Measurements from ENCODE around the gene DPP10.

DPP10 gene

DNA sequence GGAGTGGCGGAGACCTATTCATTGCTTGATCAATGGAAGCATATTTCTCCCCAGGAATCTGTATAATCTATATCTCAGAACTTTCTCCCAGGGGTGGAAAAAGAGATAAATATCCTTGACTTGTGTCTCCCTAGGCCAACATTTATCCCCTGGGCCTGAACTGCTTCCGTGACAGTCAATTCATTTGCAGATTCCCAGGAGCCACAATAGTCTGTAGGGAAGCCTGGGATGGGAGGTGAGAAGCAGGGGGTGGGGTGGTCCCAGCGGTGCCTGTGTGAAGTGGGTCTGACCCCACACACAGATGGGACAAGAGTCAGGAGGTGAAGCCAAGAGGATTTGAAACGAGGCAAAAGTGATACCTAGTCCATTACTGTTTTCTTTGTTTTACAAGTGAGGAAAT lies 166.8 kb downstream of the DPP10 start:
- H3K27ac ChIP-seq (ENCODE audit: low read length), result no peak overlapping the region
- no peaks in the 10 kb centered on the region for H3K36me3 ChIP-seq (ENCODE audit: insufficient read depth, low read length)
- H3K27me3 ChIP-seq (ENCODE audit: insufficient read depth, low read length, poor library complexity), result no peaks in the 10 kb centered on the region
- no peak overlapping the region for H3K9ac ChIP-seq (ENCODE audit: low read depth, low read length)
- DNase-seq (no peak), ATAC-seq (ENCODE audit: insufficient read depth, low read depth) (no peak)
- H3K4me1 ChIP-seq (ENCODE audit: insufficient read depth, low read length), result no peaks in the 10 kb centered on the region
- H4K20me1 ChIP-seq (ENCODE audit: insufficient read depth, low read length), result no peaks in the 10 kb centered on the region
- no peak overlapping the region for H2AFZ ChIP-seq (ENCODE audit: low read depth, low read length)
- H3K9me3 ChIP-seq (ENCODE audit: insufficient read depth, low read length, severe bottlenecking), result no peaks in the 10 kb centered on the region
- no peak overlapping the region for H3K4me2 ChIP-seq (ENCODE audit: insufficient read depth, low read length)
- no peak overlapping the region for H3K4me3 ChIP-seq (ENCODE audit: low read depth in 1 of 2, low read length in 2 of 2)
- no peaks in the 10 kb centered on the region for H3K79me2 ChIP-seq (ENCODE audit: insufficient read depth, low read length)
- TF ChIP-seq, protein P1, sequence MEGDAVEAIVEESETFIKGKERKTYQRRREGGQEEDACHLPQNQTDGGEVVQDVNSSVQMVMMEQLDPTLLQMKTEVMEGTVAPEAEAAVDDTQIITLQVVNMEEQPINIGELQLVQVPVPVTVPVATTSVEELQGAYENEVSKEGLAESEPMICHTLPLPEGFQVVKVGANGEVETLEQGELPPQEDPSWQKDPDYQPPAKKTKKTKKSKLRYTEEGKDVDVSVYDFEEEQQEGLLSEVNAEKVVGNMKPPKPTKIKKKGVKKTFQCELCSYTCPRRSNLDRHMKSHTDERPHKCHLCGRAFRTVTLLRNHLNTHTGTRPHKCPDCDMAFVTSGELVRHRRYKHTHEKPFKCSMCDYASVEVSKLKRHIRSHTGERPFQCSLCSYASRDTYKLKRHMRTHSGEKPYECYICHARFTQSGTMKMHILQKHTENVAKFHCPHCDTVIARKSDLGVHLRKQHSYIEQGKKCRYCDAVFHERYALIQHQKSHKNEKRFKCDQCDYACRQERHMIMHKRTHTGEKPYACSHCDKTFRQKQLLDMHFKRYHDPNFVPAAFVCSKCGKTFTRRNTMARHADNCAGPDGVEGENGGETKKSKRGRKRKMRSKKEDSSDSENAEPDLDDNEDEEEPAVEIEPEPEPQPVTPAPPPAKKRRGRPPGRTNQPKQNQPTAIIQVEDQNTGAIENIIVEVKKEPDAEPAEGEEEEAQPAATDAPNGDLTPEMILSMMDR (IDR thresholded peaks at IDR 0.05; ENCODE audit: borderline replicate concordance, extremely low read depth, low read length, poor library complexity, severe bottlenecking), result no peak
- no peak for TF ChIP-seq EZH2 (IDR thresholded peaks at IDR 0.05; ENCODE audit: borderline replicate concordance, low read depth, low read length, severe bottlenecking)

DNA sequence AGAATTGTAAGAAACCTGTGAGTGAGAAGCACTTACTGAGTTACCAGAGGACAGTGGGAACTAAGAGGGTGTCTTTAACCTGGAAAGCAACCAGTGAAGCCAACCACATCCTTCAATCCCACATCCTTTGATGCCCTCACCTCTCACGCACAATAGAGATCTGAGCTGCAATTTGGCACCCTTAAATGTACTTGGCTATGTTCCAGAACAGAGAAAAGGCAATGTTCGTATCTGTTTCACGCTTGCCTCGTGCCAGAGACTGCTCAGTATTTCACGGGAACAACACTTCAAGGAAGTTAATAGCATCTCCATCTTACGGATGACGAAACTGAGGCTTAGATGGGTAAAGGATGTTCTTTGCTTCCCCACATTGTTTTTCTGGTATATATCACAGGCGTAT lies 167.4 kb downstream of the DPP10 start:
- Histone ChIP-seq H3K9me3 (ENCODE audit: insufficient read depth, low read length, severe bottlenecking) (no peaks in the 10 kb centered on the region), H3K27me3 (ENCODE audit: insufficient read depth, low read length, poor library complexity) (no peaks in the 10 kb centered on the region), H3K4me3 (ENCODE audit: low read depth in 1 of 2, low read length in 2 of 2) (no peak overlapping the region), H3K4me1 (ENCODE audit: insufficient read depth, low read length) (no peaks in the 10 kb centered on the region), H3K79me2 (ENCODE audit: insufficient read depth, low read length) (no peaks in the 10 kb centered on the region), H3K36me3 (ENCODE audit: insufficient read depth, low read length) (no peaks in the 10 kb centered on the region), H3K4me2 (ENCODE audit: insufficient read depth, low read length) (no peak overlapping the region), H2AFZ (ENCODE audit: low read depth, low read length) (no peak overlapping the region), H3K9ac (ENCODE audit: low read depth, low read length) (no peak overlapping the region), H4K20me1 (ENCODE audit: insufficient read depth, low read length) (no peaks in the 10 kb centered on the region), H3K27ac (ENCODE audit: low read length) (no peak overlapping the region)
- ATAC-seq (ENCODE audit: insufficient read depth, low read depth) (no peak), DNase-seq (no peak)
- TF ChIP-seq, protein P1 (IDR thresholded peaks at IDR 0.05; ENCODE audit: borderline replicate concordance, extremely low read depth, low read length, poor library complexity, severe bottlenecking), result no peak
- TF ChIP-seq EZH2 (IDR thresholded peaks at IDR 0.05; ENCODE audit: borderline replicate concordance, low read depth, low read length, severe bottlenecking), result no peak

DNA sequence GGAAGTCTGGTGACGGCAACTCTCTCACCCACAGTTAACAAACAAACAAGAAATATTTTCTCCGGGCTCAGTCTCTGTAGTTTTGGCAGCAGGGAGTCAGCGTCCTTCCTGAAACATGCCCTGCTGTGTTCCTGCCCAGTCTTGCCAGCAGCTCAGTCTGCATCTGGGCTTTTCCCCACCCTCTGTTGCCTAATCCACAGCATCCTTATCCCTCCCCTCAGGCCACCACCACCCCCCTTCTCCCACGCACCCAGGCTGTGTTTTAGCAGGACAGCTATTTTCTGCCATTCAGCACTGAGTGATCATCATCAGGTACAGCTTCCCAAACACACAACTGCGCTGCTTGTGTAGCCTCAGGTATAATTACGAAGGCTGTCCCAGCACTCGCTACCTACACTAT lies 168.2 kb downstream of the DPP10 start:
- Histone ChIP-seq H3K9me3 (ENCODE audit: insufficient read depth, low read length, severe bottlenecking) (no peaks in the 10 kb centered on the region), H4K20me1 (ENCODE audit: insufficient read depth, low read length) (no peaks in the 10 kb centered on the region), H3K4me2 (ENCODE audit: insufficient read depth, low read length) (no peak overlapping the region), H3K4me3 (ENCODE audit: low read depth in 1 of 2, low read length in 2 of 2) (no peak overlapping the region), H3K4me1 (ENCODE audit: insufficient read depth, low read length) (no peaks in the 10 kb centered on the region), H3K27ac (ENCODE audit: low read length) (no peak overlapping the region), H3K36me3 (ENCODE audit: insufficient read depth, low read length) (no peaks in the 10 kb centered on the region), H3K9ac (ENCODE audit: low read depth, low read length) (no peak overlapping the region), H3K79me2 (ENCODE audit: insufficient read depth, low read length) (no peaks in the 10 kb centered on the region), H2AFZ (ENCODE audit: low read depth, low read length) (no peak overlapping the region), H3K27me3 (ENCODE audit: insufficient read depth, low read length, poor library complexity) (no peaks in the 10 kb centered on the region)
- no peak for TF ChIP-seq EZH2 (IDR thresholded peaks at IDR 0.05; ENCODE audit: borderline replicate concordance, low read depth, low read length, severe bottlenecking)
- DNase-seq, result no peak
- no peak for ATAC-seq (ENCODE audit: insufficient read depth, low read depth)

DNA sequence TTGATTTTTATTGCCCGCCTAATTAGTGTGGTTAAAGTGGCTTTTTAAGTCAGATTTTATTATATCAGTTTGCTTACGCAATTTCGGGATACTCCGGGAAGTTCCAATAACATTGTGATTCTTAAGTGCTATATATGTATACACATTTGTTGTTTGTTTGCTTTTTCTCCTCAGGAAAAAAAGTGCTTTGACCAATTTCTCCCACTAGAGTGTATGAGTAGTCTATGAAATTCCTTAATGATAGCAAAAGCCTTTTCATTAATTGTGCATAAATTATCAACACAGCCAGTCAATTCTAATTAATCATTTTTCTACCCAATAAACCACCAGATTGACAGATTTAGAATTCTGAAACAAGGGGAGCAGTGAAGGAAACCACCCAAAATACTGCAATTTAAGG lies 172.2 kb downstream of the DPP10 start:
- Histone ChIP-seq H3K79me2 (ENCODE audit: insufficient read depth, low read length) (no peaks in the 10 kb centered on the region), H3K9ac (ENCODE audit: low read depth, low read length) (no peak overlapping the region), H3K4me2 (ENCODE audit: insufficient read depth, low read length) (no peak overlapping the region), H3K27ac (ENCODE audit: low read length) (no peak overlapping the region), H3K27me3 (ENCODE audit: insufficient read depth, low read length, poor library complexity) (no peaks in the 10 kb centered on the region), H4K20me1 (ENCODE audit: insufficient read depth, low read length) (no peaks in the 10 kb centered on the region), H3K36me3 (ENCODE audit: insufficient read depth, low read length) (no peaks in the 10 kb centered on the region), H3K9me3 (ENCODE audit: insufficient read depth, low read length, severe bottlenecking) (no peaks in the 10 kb centered on the region), H2AFZ (ENCODE audit: low read depth, low read length) (no peak overlapping the region), H3K4me1 (ENCODE audit: insufficient read depth, low read length) (no peaks in the 10 kb centered on the region), H3K4me3 (ENCODE audit: low read depth in 1 of 2, low read length in 2 of 2) (no peak overlapping the region)
- ATAC-seq (ENCODE audit: insufficient read depth, low read depth), result no peak
- no peak for DNase-seq
- TF ChIP-seq, protein P1 (IDR thresholded peaks at IDR 0.05; ENCODE audit: borderline replicate concordance, extremely low read depth, low read length, poor library complexity, severe bottlenecking), result no peak
- TF ChIP-seq EZH2 (IDR thresholded peaks at IDR 0.05; ENCODE audit: borderline replicate concordance, low read depth, low read length, severe bottlenecking), result no peak

Data from DND-41 (cell line).